Measurements from ENCODE around the gene COL5A3. TPM values are rescaled to one million over a fixed set of nuclear protein-coding genes. Genes with fewer than 3 reads are reported as not detected.

COL5A3 gene
- polyA plus RNA-seq, 3 donors: 0.46 to 0.68 (median 0.60) TPM

- no peak for DNase-seq (ENCODE audit: low read depth in 3 of 3, low spot score in 2 of 3)
These were observed 3.0 kb upstream of the COL5A3 start, which contains the start of gene RDH8 for GRCh38 chr19:10013316-10013715. TSS of gene RDH8 (plus strand) at chr19:10013483. CDS start at chr19:10013498, 15 bp downstream.

- no peak for DNase-seq (ENCODE audit: low read depth in 3 of 3, low spot score in 2 of 3)
These were observed 1.7 kb upstream of the COL5A3 start for GRCh38 chr19:10011974-10012373.

DNA sequence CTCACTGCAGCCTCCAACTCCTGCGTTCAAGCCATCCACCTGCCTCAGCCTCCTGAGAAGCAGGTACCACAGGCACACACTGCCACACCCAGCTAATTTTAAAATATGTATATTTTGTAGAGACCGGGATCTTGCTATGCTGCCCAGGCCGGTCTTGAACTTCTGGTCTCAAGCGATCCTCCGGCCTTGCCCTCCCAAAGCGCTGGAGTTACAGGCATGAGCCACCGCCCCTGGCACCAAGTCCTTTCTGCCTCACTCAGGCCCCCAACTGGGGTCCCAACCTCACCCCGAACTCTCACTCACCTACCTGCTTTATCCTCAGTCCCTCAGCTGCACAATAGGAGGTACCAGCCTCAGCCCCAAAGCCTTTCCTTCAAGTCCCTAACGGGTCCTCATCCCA is 635 bp upstream of the COL5A3 start:
- DNase-seq (ENCODE audit: low read depth in 3 of 3, low spot score in 2 of 3): no peak

DNA sequence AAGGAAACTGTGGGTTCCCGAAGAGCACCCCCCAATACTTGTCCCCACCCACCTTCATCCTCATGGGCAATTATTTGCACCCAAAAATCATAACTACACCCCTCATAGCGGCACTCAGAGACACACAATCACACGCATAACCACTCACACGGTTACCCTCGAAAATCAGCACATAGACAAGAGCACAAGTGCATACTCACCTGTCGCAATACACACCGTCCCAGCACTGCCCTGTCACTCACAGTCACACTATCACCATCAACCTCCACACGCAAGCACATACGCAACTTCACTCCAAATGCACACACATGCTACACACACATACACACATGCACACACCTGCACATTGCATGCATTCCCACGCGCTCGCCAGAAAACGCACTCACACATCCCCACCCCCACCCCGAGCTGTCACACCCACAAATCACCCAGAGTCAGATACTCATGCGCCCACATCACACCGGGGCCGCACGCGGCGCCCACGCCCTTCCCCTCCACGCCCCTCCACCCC is 535 bp downstream of the COL5A3 start:
- no peak for DNase-seq (ENCODE audit: low read depth in 3 of 3, low spot score in 2 of 3)

- no peak for DNase-seq (ENCODE audit: low read depth in 3 of 3, low spot score in 2 of 3)
These were observed 2.0 kb downstream of the COL5A3 start for GRCh38 chr19:10008184-10008765.

DNA sequence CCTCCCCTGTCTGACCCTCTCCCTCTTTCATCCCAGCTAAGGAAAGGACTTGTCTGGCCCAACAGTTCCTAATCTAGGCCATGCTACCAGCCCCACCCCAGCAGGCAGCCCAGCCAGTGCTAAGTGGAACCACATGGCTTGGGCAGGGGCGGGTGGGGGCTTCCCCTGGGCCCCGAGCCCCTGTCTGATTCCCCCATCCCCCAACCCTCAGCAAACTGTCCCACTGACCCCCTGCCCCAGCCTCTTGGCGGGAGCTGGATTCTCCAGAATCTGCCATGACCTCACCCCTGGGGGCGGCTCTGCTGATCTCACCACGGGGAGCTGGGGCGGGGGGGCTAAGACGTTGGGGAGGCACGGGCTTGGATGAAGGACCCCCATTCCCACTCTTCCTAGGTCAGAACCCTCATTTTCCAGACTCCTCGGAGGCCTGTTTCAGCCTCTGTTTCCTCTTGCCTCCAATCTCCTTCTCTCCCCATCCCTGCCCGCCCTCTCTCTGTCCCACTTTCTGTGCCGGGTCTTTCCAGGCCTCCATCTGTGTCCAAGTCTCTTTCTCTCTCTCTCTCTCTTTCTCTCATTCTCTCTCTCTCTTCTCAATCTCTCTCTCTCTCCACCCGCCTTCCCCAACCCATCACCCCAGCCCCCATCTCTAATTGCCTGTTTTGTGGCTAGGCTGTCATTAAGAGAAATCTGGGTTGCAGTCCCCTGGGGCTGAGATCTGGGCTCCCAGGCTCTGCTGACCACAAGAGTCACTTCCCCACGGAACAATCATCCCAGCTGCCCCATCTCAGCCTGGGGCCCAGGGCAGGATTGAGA is 2.7 kb downstream of the COL5A3 start:
- DNase-seq (ENCODE audit: low read depth in 3 of 3, low spot score in 2 of 3): no peak

DNA sequence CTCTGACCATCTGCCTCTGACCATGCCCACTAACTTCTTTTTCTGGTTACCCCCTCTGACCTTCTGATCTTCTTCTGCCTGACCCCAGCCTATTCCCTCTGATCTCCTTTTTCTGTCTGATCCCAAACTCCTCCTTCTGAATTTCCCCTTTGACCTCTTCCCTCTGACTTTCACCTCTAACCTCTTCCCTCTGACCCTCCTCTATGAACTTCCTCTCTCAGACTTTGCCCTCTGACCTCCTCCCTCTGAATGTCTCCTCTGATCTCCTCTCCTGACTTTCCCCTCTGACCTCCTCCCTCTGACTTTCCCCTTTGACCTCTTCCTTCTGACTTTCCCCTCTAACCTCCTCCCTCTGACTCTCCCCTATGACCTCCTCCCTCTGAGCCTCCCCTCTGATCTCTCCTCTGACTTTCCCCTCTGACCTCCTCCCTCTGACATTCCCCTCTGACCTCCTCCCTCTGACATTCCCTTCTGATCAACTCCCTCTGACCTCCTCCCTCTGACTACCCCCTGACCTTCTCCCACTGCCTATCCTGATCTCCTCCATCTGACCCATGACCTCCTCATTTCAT is 3.5 kb downstream of the COL5A3 start:
- DNase-seq (ENCODE audit: low read depth in 3 of 3, low spot score in 2 of 3): no peak

DNA sequence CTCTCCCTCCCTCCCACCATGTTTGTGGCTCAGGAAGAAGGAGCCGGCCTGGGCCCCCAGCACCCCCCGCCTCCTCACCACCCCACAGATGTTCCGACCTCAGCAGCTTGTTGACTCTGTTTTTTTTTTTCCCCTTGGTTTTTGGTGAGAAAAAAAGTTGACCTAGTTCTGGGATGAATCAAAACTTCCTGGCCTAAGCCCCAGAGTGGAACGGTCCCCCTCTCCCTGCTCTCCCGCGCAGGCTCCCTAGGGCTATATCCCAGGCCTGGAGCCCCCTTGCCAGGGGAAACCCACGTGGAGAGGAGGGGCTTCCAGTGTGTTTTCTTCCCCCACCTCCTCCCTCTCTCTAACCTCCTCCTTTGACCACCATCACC is 4.0 kb downstream of the COL5A3 start:
- no peak for DNase-seq (ENCODE audit: low read depth in 3 of 3, low spot score in 2 of 3)

DNA sequence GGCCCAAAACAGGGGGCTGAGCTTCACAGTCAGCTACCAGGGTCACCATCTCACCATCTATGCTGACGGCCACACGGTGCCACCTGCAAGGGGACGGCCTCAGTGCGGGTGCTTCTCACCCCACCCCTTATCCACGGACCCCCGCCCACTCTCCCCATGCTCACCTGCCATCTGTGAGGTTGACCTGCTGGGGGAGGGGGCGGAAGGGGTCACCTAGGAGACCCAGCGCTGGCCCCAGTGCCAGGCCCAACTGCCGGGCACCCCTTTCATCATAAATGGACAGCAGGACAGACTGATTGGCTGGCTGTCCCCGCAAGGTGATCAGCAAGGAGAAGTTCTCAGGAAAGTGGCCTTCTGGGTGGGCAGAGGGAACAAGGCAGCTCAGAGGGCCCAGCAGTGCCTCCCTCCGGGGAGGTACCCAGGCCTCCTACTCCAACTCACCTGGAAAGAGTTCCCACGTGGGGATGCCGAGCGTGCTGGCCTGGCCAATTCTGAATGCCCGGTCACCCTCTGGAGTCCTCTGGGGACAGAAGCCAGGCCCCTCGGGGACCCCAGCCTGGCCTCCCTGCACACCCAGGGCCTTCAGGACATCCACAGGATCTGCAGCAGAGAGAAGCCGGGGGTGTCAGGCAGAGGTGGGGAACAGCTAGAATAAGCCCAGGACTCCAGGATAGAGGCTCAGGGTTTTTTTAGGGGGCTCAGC is 4.5 kb downstream of the COL5A3 start:
- no peak for DNase-seq (ENCODE audit: low read depth in 3 of 3, low spot score in 2 of 3)

DNA sequence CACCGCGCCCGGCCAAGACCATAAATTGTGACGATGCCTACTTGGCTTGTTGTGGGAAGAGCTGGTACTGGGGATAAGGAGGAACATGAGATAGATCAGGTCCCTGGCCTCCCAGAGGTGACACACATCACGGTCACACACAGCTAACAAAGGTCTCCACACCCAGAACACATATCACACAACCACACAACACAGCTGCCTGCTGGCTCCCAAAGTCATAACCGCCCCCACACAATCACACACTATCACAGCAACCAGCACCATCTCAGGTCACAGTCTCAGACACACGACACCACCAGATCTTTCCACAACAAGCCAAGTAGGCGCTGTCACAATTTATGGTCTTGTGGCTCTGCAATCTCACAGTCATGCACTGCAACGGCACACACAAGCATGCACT is 5.7 kb downstream of the COL5A3 start:
- DNase-seq (ENCODE audit: low read depth in 3 of 3, low spot score in 2 of 3): no peak

GRCh38 chr19:10003271-10003670 is 7.0 kb downstream of the COL5A3 start:
- DNase-seq (ENCODE audit: low read depth in 3 of 3, low spot score in 2 of 3): no peak

DNA sequence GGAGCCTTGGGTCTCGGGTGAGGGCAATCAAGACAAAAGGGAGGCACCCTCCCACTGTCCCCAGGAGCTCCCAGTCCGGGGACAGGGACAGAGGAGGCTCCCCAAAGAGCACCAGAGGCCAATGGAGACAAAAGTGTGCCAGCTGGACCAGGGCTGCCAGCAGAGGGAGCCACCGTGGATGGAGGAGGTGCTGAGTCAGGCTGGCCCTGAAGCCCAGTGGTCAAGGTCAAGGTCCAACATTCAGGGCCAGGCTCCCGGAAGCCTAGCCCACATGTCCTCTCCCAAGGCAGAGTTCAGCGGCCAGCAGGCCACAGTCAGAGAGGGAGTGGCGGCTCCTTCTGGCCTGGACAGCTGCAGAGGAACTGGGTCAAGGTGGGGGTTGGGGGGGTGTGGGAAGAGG is 8.4 kb downstream of the COL5A3 start:
- no peak for DNase-seq (ENCODE audit: low read depth in 3 of 3, low spot score in 2 of 3)

- peak in 2 of 3 donors; percentile 45 to 55 for DNase-seq (ENCODE audit: low read depth in 3 of 3, low spot score in 2 of 3)
These were observed 10.0 kb downstream of the COL5A3 start for GRCh38 chr19:10000171-10000826.

GRCh38 chr19:9996541-9996940 is 13.8 kb downstream of the COL5A3 start:
- DNase-seq (ENCODE audit: low read depth in 3 of 3, low spot score in 2 of 3): no peak

- no peak for DNase-seq (ENCODE audit: low read depth in 3 of 3, low spot score in 2 of 3)
These were observed 14.3 kb downstream of the COL5A3 start for GRCh38 chr19:9995999-9996398.

GRCh38 chr19:9995084-9995483 is 15.2 kb downstream of the COL5A3 start:
- no peak for DNase-seq (ENCODE audit: low read depth in 3 of 3, low spot score in 2 of 3)

GRCh38 chr19:9991425-9992191 is 18.7 kb downstream of the COL5A3 start:
- DNase-seq (ENCODE audit: low read depth in 3 of 3, low spot score in 2 of 3): no peak

DNA sequence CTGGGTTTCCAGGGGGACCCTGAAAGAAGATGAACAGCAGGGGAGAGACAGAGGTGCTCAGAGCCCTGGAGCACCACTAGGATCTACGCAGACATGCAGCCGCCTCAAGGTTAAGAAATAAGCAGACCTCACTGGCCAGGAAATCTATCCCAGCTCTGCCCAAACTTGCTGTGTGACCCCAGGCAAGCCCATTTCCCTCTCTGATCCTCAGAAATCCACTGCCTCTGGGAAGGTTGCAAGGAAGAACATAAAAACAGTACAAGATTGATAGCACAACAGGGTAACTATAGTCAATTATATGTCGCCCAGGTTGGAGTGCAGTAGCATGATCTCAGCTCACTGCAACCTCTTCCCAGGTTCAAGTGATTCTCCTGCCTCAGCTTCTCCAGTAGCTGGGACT is 20.8 kb downstream of the COL5A3 start:
- no peak for DNase-seq (ENCODE audit: low read depth in 3 of 3, low spot score in 2 of 3)

DNA sequence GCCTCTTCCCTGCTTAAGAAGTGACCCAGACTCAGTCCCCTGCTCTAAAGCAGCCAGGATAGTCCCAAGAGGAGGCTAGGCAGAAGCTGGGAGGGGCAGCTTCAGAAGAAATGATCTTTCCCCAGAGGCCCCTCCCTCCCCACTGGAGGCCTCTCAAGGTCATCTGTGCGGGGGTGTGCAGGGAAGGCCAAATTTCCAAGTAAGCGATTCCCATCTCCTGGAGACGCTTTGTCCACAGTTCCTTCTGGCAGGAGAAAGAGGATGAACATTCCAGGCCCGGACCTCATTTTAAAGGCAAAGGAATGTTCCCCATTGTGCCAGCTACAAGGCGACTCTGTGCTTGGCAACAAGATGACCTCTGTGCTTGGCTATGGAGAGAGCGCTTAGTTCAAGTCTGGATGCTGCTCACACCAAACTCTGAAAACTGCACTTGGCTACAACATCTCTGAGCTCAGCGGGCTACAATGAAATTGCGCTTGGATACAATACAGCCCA is 23.5 kb downstream of the COL5A3 start:
- no peak for DNase-seq (ENCODE audit: low read depth in 3 of 3, low spot score in 2 of 3)

Data from right renal cortex interstitium (tissue), 3 donors.